GM19025 (cell line): Measurements from ENCODE around the gene TLN1.

ENCODE experiments used
- ATAC-seq: cut with Tn5 transposase; IDR thresholded peaks from one replicate; pipeline ENCODE4 v1.9.1; 2021; ENCODE audit warnings: mild to moderate bottlenecking, low read depth, moderate library complexity; ENCODE audit not compliant: unreplicated experiment

Gene TLN1

GRCh38 chr9:35712762-35713400, 19.1 kb downstream of the TLN1 start:
- ATAC-seq = no peak

- ATAC-seq = no peak
Observed at GRCh38 chr9:35711501-35712428, 20.2 kb downstream of the TLN1 start.

DNA sequence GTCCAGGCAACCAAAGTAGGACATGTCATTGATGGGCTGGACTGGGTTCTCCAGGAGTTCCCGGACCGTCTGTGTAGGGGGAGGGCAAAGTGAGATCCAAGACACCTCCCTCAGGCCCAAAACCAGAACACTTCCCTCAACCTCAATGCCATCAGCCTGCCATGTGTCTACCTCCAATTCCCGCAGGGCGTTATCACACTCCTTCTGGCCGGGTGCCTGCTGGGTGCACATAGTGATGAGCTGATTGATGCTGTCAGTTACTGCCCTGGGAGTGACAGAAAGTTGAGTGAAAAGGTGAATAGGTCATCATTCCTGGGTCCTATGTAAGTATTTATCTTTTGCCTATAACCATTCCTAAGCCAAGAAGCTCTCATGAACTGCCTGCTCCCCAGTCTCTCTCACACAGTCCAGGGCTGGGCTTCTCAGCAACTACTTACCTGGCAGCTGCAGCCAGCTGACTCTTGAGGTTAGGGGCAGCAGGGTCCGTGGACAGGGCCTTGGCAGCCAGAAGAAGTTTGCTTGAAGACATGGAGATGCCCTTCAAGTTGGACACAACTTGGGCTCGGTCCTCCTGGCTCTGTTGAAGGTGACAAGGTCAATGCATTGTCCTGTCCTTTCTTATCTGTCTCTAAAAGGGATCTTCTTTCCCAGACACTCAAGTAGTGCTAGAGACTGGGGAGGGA, 21.0 kb downstream of the TLN1 start:
- no peak for ATAC-seq

GRCh38 chr9:35708146-35708545, 23.8 kb downstream of the TLN1 start:
- no peak for ATAC-seq

DNA sequence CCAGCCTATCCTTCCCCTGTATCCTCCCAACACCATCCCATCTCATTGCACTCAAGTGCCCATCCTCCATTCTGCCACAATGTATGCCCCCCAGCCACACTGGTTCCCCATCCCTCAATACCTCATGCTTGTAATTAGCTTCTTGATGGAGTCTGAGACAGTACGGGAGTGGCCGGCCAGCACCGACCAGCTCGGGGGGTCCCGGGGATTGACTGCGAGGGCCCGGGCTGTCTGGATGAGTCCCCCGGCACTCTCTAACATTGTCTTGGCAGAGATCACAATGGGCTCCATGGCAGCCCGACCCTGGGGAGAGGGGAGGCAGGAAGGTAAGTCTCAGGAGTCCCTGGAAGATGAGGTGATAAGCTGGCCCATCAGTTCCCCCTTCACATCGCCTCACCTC, 25.0 kb downstream of the TLN1 start:
- no peak for ATAC-seq

- ATAC-seq = no peak
Observed at GRCh38 chr9:35705836-35706430, 26.1 kb downstream of the TLN1 start.

DNA sequence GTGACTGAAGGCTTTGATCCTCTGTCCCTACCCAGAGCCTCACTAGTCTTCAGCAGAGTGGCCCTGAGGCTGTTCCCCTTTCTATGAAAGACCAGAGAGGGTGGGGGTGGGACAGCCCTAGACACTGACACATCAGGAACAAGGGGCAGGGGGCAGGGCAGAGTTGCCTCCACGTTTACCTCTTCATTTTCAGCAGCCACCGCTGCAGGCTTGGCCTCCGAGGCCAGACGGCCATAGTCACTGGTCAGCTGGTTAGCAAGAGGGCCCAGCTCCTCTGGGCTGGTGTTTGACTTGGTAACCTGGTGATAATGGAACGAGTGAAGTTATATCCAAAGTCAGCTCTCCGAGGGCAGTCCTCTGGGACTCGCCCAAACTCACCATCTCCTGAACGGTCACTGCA, 26.6 kb downstream of the TLN1 start:
- ATAC-seq = no peak

GRCh38 chr9:35703906-35704672, 27.9 kb downstream of the TLN1 start:
- ATAC-seq = no peak

DNA sequence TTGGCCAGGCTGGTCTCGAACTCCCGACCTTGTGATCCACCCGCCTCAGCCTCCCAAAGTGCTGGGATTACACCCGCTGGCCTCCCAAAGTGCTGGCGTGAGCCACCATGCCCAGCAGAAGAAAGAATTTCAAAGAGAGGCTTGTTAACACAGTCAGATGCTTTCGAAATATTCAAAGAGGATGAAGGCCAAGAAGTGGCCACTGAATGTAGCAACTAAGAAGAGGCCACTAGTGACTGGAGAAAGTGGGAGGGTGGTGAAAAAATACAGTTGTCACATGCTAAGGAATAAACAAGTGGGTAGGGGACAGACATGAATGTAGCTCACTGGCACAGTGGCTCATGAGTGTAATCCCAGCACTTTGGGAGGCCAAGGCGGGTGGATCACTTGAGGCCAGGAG, 29.3 kb downstream of the TLN1 start:
- no peak for ATAC-seq

DNA sequence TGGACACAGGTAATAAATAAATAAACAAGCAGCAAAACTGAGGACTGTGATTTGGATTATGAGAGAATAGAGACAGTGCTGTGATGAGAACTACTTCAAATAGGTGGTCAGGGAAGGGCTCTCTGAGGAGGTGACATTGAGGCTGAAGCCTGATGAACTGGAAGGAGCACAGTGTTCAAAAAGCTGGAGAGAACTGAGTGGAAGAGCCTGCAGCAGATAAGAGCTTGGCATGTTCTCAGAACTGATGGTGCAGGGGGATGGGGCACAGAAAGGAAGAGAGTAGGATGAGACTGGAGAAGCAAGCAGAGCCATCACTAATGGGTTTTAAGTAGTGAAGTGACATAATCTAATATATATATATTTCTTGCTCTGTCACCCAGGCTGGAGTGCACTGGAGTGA, 31.1 kb downstream of the TLN1 start:
- ATAC-seq = no peak

- no peak for ATAC-seq
Observed at GRCh38 chr9:35700031-35700430, 32.0 kb downstream of the TLN1 start.

GRCh38 chr9:35698231-35698630, 33.8 kb downstream of the TLN1 start:
- no peak for ATAC-seq

- no peak for ATAC-seq
Observed at GRCh38 chr9:35697486-35697885, 34.5 kb downstream of the TLN1 start.

- peak; percentile 70 for ATAC-seq
Observed at GRCh38 chr9:35696520-35697215, 35.3 kb downstream of the TLN1 start.

GRCh38 chr9:35695943-35696401, 36.0 kb downstream of the TLN1 start:
- ATAC-seq = no peak

- no peak for ATAC-seq
Observed at GRCh38 chr9:35691757-35692301, 40.2 kb downstream of the TLN1 start.

- no peak for ATAC-seq
Observed at GRCh38 chr9:35691334-35691650, 40.7 kb downstream of the TLN1 start.

DNA sequence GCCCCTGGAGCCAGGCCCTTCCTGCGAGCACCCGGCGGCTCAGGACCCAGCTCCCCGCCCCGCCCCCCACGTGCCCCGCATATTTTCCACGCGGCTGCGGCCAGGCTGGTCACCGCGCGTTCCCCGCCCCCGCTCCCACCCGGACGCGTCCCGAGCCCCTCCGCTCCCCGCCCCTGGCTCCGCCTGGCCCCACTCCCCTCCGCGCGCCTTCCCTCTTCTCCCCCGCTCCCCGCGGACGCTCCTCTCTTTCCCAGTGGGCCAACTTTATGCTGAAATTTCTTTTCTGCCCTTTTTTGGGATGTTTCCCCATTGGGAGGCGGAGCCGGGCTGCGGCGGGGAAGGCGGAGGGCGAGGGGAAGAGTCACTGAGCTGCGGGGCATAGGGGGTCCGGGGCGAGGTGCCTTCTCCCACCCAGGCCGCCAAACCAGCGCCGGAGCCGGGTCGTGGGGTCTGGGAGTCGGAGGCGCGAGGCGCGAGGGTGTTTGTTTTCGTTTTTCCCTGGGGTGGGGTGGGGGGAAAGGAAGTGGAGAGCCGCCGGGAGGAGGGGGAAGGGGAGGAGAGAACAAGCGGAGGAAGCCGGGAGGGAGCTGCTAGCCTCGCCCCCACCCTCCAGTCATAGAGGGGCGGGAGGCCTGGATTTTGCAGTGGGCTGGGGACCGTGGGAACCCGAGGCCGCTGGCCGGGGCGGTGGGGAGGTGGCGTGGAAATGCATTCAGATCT, 41.2 kb downstream of the TLN1 start:
- no peak for ATAC-seq

DNA sequence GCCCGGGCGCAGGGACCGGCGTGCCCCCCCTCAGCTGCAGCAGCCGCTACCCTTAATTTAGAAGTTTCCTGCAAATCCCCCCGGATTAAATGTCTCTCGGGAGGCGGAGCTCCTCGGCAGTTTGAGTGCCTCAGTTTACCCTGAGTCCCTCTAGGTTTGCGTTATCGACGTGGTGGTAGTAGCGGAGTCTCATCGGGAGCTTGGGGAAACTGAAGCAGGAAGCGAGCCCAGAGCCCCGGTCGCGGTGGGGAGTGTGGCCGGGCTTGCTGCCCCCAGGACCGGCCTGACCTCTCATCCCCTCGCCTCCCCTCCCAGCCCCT, 41.7 kb downstream of the TLN1 start:
- no peak for ATAC-seq
